Tibial nerve (tissue), 4 donors: ENCODE data around the gene UBE2E2. TPM values are rescaled to one million over a fixed set of nuclear protein-coding genes. Genes with fewer than 3 reads are reported as not detected.

Experiments used
- DNase-seq, 2 donors: peaks; one replicate each; pipeline ENCODE4 v3.0.0-alpha.2; 2019; ENCODE audit warnings: low spot score in 2 of 2
- H3K27ac ChIP-seq, 4 donors: fragments of 200-600 bp; sonication (generic) in 3 of 4; one replicate each; pipeline ENCODE4 v1.5.1; 2017 to 2019; ENCODE audit warnings: mild to moderate bottlenecking in 1 of 4
- H3K27me3 ChIP-seq, 2 donors: fragments of 200-600 bp; sonication (generic) in 1 of 2; one replicate each; pipeline versions ENCODE4 v1.5.1 to v1.6.0; 2017 to 2019
- H3K36me3 ChIP-seq, 3 donors: fragments of 200-600 bp; sonication (generic); one replicate each; pipeline ENCODE4 v1.5.1; 2018 to 2019
- H3K4me1 ChIP-seq, 4 donors: fragments of 200-600 bp; sonication (generic) in 3 of 4; one replicate each; pipeline ENCODE4 v1.5.1; 2017 to 2019
- H3K4me3 ChIP-seq, 4 donors: fragments of 200-600 bp; sonication (generic) in 3 of 4; one replicate each; pipeline ENCODE4 v1.5.1; 2017 to 2019; ENCODE audit warnings: mild to moderate bottlenecking in 1 of 4, moderate library complexity in 1 of 4
- H3K9me3 ChIP-seq, 4 donors: fragments of 200-600 bp; sonication (generic) in 3 of 4; one replicate each; pipeline ENCODE4 v1.5.1; 2017 to 2019
- CTCF ChIP-seq, 5 experiments: fragments of 200-600 bp in 3 of 5; fragments of 450-650 bp in 2 of 5; sonication (generic) in 3 of 5; IDR thresholded peaks; one replicate each; pipeline ENCODE4 v1.5.1; 2016 to 2019; ENCODE audit warnings: antibody characterized with exemption in 5 of 5, mild to moderate bottlenecking in 3 of 5, moderate library complexity in 2 of 5
- EP300 ChIP-seq, 2 donors: sonication (generic); formaldehyde crosslinking; IDR thresholded peaks; one replicate each; pipeline ENCODE4 v1.6.1; 2017; ENCODE audit warnings: antibody characterized with exemption in 2 of 2, mild to moderate bottlenecking in 1 of 2
- POLR2A ChIP-seq, 2 donors: fragments of 450-650 bp; IDR thresholded peaks; one replicate each; pipeline ENCODE4 v1.6.1; 2017; ENCODE audit warnings: antibody characterized with exemption in 2 of 2, mild to moderate bottlenecking in 2 of 2, moderate library complexity in 2 of 2
- WGBS, 2 donors: methylation state at CpG; one replicate each; pipeline ENCODE4 v1.1.5; 2018; 5-methylcytosine and 5-hydroxymethylcytosine counted together
- total RNA-seq, 4 donors: library from RNA; depleted of rRNA; stranded (reverse); fragments of >200 nt; gene quantifications; one replicate each; pipeline ENCODE4 v1.1.0, GENCODE V29; 2016

Gene UBE2E2
- total RNA-seq, 4 donors from 2014 or later: 67.1 to 222 (median 130) TPM

- DNase-seq: no peak
- 87 to 91% methylated on average over 2 of the region's 2 CpGs for WGBS, 2 donors
Observed at GRCh38 chr3:23591374-23591773, 388.2 kb downstream of the UBE2E2 start.

DNA sequence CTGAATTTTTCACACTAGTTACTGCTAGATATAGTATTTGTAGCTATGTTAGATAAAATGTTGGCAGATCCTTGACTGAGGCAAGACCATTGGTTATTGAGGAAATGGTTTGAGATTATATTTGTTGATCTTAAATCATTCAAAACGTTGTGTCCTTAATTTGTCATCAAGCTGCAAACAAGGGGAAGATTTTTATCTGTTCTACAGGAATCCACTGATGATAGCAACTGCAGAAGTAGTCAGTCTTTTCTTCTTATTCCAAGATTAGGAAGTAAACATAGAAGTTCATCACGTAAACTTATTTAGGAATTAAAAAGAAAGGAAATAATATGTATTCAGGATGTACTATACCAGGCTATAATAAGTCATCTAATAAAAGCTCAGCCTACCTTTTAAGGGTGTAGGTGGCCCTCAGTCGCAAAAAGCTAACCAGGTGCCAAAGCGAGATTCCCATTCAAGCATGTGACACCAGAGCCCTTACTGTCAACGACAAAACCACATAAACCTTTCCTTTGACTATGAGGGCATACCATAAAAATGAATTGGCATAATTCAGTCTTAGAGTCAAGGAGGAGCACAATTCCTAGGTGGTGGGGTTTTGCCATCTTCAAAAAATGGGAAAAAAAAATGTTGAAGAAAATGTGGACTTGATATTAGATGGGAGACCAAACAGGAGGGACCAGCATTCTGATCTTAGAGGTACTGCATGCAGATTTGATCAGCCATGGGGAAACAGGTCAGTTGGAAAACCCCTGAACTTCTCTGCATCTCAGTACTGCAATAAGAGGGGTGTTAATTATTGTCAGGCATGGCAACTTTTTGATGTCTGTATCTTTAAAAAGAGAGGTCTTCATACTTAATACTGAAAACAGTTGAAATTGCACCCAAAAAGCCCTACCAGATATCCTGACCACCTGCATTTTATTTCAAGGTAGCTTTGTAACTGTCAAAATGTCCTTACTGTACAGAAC lies 390.1 kb downstream of the UBE2E2 start:
- no peak overlapping the region for H3K4me3 ChIP-seq
- 89 to 91% methylated on average over 5 of the region's 5 CpGs for WGBS, 2 donors
- peaks cover 0 to 17% (median 0%) of the 10 kb centered on the region in 3 donors for H3K36me3 ChIP-seq
- H3K9me3 ChIP-seq: no peaks in the 10 kb centered on the region
- no peaks in the 10 kb centered on the region for H3K27me3 ChIP-seq
- DNase-seq: no peak
- no peak overlapping the region for H3K27ac ChIP-seq
- H3K4me1 ChIP-seq: peaks cover 0 to 14% (median 0%) of the 10 kb centered on the region in 4 donors
- TF ChIP-seq POLR2A (IDR thresholded peaks at IDR 0.05): no peak
- TF ChIP-seq CTCF (IDR thresholded peaks at IDR 0.05): no peak
- no peak for TF ChIP-seq EP300 (IDR thresholded peaks at IDR 0.05)

More at GRCh38 chr3:23591374-23591773, 388.2 kb downstream of the UBE2E2 start:
- no peak overlapping the region for H3K27ac ChIP-seq
- no peaks in the 10 kb centered on the region for H3K9me3 ChIP-seq
- peaks cover 0 to 14% (median 0%) of the 10 kb centered on the region in 4 donors for H3K4me1 ChIP-seq
- TF ChIP-seq POLR2A (IDR thresholded peaks at IDR 0.05) (no peak), CTCF (IDR thresholded peaks at IDR 0.05) (no peak), EP300 (IDR thresholded peaks at IDR 0.05) (no peak)
- H3K27me3 ChIP-seq: no peaks in the 10 kb centered on the region
- peaks cover 0 to 12% (median 0%) of the 10 kb centered on the region in 3 donors for H3K36me3 ChIP-seq
- no peak overlapping the region for H3K4me3 ChIP-seq

- Histone ChIP-seq H3K27ac (no peak overlapping the region), H3K4me3 (no peak overlapping the region), H3K27me3 (no peaks in the 10 kb centered on the region), H3K9me3 (no peaks in the 10 kb centered on the region), H3K36me3 (peaks cover 0 to 17% (median 0%) of the 10 kb centered on the region in 3 donors), H3K4me1 (peaks cover 0 to 14% (median 0%) of the 10 kb centered on the region in 4 donors)
- DNase-seq: no peak
- 68 to 71% methylated on average over 4 of the region's 4 CpGs for WGBS, 2 donors
- TF ChIP-seq POLR2A (IDR thresholded peaks at IDR 0.05): no peak
- no peak for TF ChIP-seq EP300 (IDR thresholded peaks at IDR 0.05)
- TF ChIP-seq CTCF (IDR thresholded peaks at IDR 0.05): no peak
Observed at GRCh38 chr3:23594066-23594465, 390.9 kb downstream of the UBE2E2 start.

- H3K27me3 ChIP-seq: no peaks in the 10 kb centered on the region
- H3K4me1 ChIP-seq: peaks cover 0 to 16% (median 0%) of the 10 kb centered on the region in 4 donors
- no peaks in the 10 kb centered on the region for H3K9me3 ChIP-seq
- TF ChIP-seq EP300 (IDR thresholded peaks at IDR 0.05) (no peak), CTCF (IDR thresholded peaks at IDR 0.05) (no peak), POLR2A (IDR thresholded peaks at IDR 0.05) (no peak)
- DNase-seq: no peak
- H3K36me3 ChIP-seq: peaks cover 0 to 17% (median 0%) of the 10 kb centered on the region in 3 donors
- WGBS, 2 donors: 63 to 76% methylated on average over 5 of the region's 5 CpGs
- H3K27ac ChIP-seq: no peak overlapping the region
- no peak overlapping the region for H3K4me3 ChIP-seq
Observed at GRCh38 chr3:23594894-23595670, 392.0 kb downstream of the UBE2E2 start.
